A673 (cell line): ENCODE results near the gene CBR3. TPM values are rescaled to one million over a fixed set of nuclear protein-coding genes. Genes with fewer than 3 reads are reported as not detected.

Source experiments
- BruUV-seq: library from RNA; stranded (reverse); fragments of 400-500 nt; replicated peaks from 2 replicates; lab custom pipeline; 2021; lab: Mats Ljungman, UMichigan
- CTCF ChIA-PET: fragments of 300-600 bp; sonication (Branson Sonifier 250); formaldehyde crosslinking; loops from one replicate; lab custom pipeline; 2022; ENCODE audit warnings: antibody characterized with exemption; lab: Charles Lee
- POLR2A ChIA-PET: fragments of 300-600 bp; sonication (Branson Sonifier 250); formaldehyde crosslinking; loops from one replicate; lab custom pipeline; 2022; ENCODE audit warnings: antibody characterized with exemption; ENCODE audit not compliant: low non-redundant PET; lab: Charles Lee
- DNase-seq: peaks from one replicate; pipeline ENCODE4 v3.0.0-alpha.2; 2015; ENCODE audit warnings: low spot score
- H3K27ac ChIP-seq: fragments of 200-600 bp; sonication (generic); 2 replicates; pipeline ENCODE4 v1.5.1; 2016; ENCODE audit warnings: mixed run types, low read depth, mild to moderate bottlenecking, mixed read lengths, antibody characterized with exemption, low read length; ENCODE audit not compliant: poor library complexity, severe bottlenecking
- H3K27me3 ChIP-seq: fragments of 200-600 bp; sonication (generic); replicated peaks from 2 replicates; pipeline ENCODE4 v1.6.1; 2017; ENCODE audit warnings: mixed run types, low read depth, mild to moderate bottlenecking, mixed read lengths, antibody characterized with exemption, low read length; ENCODE audit not compliant: insufficient read depth, poor library complexity
- H3K36me3 ChIP-seq: fragments of 200-600 bp; sonication (generic); 2 replicates; pipeline ENCODE4 v1.6.1; 2016; ENCODE audit warnings: mixed run types, mild to moderate bottlenecking, mixed read lengths, antibody characterized with exemption, low read length; ENCODE audit not compliant: insufficient read depth, poor library complexity, severe bottlenecking
- H3K4me1 ChIP-seq: fragments of 200-600 bp; sonication (generic); 2 replicates; pipeline ENCODE4 v1.6.1; 2017; ENCODE audit warnings: mixed run types, mild to moderate bottlenecking, mixed read lengths, antibody characterized with exemption, low read length; ENCODE audit not compliant: insufficient read depth, poor library complexity, severe bottlenecking
- H3K4me3 ChIP-seq: fragments of 200-600 bp; sonication (generic); 2 replicates; pipeline ENCODE4 v1.5.1; 2016; ENCODE audit warnings: low read depth, mixed run types, mild to moderate bottlenecking, mixed read lengths, low read length; ENCODE audit not compliant: poor library complexity, severe bottlenecking
- H3K9me3 ChIP-seq: fragments of 200-600 bp; sonication (generic); 2 replicates; pipeline ENCODE4 v1.6.1; 2016; ENCODE audit warnings: mixed run types, low read depth, mild to moderate bottlenecking, mixed read lengths, antibody characterized with exemption, low read length; ENCODE audit not compliant: poor library complexity, severe bottlenecking
- EZH2 ChIP-seq: fragments of 200-600 bp; sonication (generic); IDR thresholded peaks from 2 replicates; pipeline ENCODE4 v1.6.1; 2017; ENCODE audit warnings: borderline replicate concordance, low read depth, mild to moderate bottlenecking, mixed read lengths, antibody characterized with exemption, low read length; ENCODE audit not compliant: poor library complexity, severe bottlenecking
- intact Hi-C: fragments of 100-400 bp; cut with micrococcal nuclease; formaldehyde crosslinking; loops from one replicate; pipeline ENCODE4 v1.10.0; 2022; ENCODE audit not compliant: unreplicated experiment
- total RNA-seq: library from RNA; stranded (reverse); gene quantifications from 2 replicates; pipeline ENCODE4 v1.2.3, GENCODE V29; 2021
- TF ChIP-seq, protein P1 (sequence below): fragments of 300-800, 200-600 bp; sonication (generic); conservative IDR thresholded peaks from 2 replicates; pipeline ENCODE4 v1.5.1; 2017; ENCODE audit warnings: low read depth, mild to moderate bottlenecking, antibody characterized with exemption, low read length, moderate library complexity, mixed read lengths

Gene CBR3
- total RNA-seq, 1 experiment from 2014 or later = 12.3 TPM

DNA sequence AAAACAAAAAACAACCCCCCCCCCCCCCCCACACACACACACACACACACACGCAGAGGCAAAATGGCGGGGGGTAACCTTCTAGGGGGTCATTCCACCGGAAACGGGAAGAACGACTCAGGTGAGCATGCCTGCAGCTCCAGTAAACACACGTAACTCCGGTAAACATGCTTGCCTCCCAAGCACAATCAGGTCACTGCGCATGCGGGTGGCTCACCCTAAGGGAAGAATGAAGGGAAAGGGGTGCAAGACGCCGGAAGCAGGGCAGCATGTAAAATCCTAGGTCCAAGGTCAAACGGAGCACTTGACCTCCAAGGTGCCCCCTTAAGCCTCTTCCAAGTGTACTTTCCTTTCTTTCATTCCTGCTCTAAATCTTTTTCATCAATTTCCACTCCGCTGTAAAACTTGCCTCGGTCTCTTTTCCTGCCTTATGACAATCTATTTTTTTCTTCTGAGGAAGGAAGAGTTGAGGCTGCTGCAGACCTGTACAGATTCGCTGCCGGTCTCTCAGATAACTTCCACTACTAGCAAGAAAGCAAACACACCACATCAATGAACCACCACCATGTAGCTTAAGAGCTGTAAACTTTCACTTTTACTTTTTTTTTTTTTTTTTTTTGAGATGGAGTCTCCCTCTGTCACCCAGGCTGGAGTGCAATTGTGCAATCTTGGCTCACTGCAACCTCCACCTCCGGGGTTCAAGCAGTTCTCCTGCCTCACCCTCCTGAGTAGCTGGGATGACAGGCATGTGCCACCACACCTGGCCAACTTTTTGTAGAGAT lies 21.0 kb upstream of the CBR3 start:
- BruUV-seq = no TSS peak
- no peak for TF ChIP-seq EZH2
- TF ChIP-seq, protein P1, sequence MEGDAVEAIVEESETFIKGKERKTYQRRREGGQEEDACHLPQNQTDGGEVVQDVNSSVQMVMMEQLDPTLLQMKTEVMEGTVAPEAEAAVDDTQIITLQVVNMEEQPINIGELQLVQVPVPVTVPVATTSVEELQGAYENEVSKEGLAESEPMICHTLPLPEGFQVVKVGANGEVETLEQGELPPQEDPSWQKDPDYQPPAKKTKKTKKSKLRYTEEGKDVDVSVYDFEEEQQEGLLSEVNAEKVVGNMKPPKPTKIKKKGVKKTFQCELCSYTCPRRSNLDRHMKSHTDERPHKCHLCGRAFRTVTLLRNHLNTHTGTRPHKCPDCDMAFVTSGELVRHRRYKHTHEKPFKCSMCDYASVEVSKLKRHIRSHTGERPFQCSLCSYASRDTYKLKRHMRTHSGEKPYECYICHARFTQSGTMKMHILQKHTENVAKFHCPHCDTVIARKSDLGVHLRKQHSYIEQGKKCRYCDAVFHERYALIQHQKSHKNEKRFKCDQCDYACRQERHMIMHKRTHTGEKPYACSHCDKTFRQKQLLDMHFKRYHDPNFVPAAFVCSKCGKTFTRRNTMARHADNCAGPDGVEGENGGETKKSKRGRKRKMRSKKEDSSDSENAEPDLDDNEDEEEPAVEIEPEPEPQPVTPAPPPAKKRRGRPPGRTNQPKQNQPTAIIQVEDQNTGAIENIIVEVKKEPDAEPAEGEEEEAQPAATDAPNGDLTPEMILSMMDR = no peak
- DNase-seq = no peak
- ChIA-PET CTCF (interaction anchor here (0.6 to 1.0 kb wide), 3 partner anchors 9 to 170 kb away, joined by 3 to 9 read pairs (median 5); no protein-coding TSS in a partner anchor), POLR2A (interaction anchor here (0.6 kb wide), 1 partner anchor 405 kb away, joined by 4 read pairs; no protein-coding TSS in a partner anchor)
- Histone ChIP-seq H3K4me3 (no peak overlapping the region), H3K27me3 (no peaks in the 10 kb centered on the region), H3K4me1 (peaks cover 3% of the 10 kb centered on the region), H3K27ac (peak overlapping the region; percentile 5), H3K36me3 (no peaks in the 10 kb centered on the region), H3K9me3 (no peaks in the 10 kb centered on the region)
- intact Hi-C loops = loop anchor here (5.0 kb wide), 2 partner anchors 67 to 87 kb away; no protein-coding TSS in a partner anchor

DNA sequence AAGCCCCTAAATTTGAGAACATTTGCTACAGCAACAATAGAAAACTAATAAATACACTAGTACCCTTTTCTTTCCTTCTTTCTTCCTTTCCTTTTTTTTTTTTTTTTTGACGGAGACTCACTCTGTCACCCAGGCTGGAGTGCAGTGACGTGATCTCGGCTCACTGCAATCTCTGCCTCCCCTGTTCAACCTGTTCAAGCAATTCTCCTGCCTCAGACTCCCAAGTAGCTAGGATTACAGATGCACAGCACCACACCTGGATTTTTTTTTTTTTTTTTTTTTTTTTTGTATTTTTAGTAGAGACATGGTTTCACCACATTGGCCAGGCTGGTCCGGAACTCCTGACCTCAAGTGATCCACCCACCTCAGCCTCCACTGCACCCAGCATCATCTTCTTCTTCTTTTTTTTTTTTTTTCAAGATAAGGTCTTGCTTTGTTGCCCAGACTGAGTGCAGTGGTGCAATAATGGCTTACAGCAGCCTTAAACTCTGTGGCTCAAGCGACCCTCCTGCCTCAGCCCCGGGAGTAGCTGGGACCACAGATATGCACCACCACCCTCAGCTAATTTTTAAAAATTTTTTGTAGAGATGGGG lies 19.6 kb upstream of the CBR3 start:
- POLR2A ChIA-PET = no interaction called here

DNA sequence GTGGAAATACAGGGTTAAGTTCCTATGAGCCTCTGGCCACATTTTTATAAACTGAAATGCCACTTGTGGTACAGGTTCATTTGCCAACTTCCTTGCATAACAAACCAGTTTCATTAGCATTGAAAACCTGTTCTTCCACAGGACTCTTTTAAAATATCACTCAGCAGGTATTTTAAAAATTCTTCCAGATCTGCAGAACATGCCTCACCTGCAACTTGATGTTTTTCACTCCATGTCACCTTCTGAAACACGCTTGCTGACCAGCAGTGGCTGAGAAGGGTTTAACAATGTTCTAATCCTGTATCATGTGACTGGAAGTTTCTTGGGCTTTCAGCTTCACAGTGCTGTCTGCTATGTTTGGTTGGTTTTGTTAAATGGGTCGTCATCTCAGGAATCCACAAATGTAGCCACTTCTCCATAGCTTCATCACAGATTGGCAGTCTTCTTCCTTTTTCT lies 17.6 kb upstream of the CBR3 start:
- intact Hi-C loops = no loop called here

More for the DNA sequence above, 19.6 kb upstream of the CBR3 start:
- Histone ChIP-seq H3K4me3 (no peak overlapping the region), H3K27me3 (no peaks in the 10 kb centered on the region), H3K27ac (no peak overlapping the region), H3K36me3 (no peaks in the 10 kb centered on the region), H3K4me1 (peaks cover 3% of the 10 kb centered on the region), H3K9me3 (no peaks in the 10 kb centered on the region)
- DNase-seq = no peak
- intact Hi-C loops = no loop called here
- BruUV-seq = no TSS peak
- CTCF ChIA-PET = no interaction called here
- TF ChIP-seq EZH2 = no peak
- TF ChIP-seq, protein P1 = no peak

More for the DNA sequence above, 17.6 kb upstream of the CBR3 start:
- CTCF ChIA-PET = interaction anchor here (0.6 kb wide), 1 partner anchor 129 kb away, joined by 9 read pairs; no protein-coding TSS in a partner anchor
- POLR2A ChIA-PET = interaction anchor here (0.6 kb wide), 1 partner anchor 19 kb away, joined by 9 read pairs; no protein-coding TSS in a partner anchor
- Histone ChIP-seq H3K9me3 (no peaks in the 10 kb centered on the region), H3K27ac (no peak overlapping the region), H3K27me3 (no peaks in the 10 kb centered on the region), H3K36me3 (no peaks in the 10 kb centered on the region), H3K4me3 (no peak overlapping the region), H3K4me1 (peaks cover 3% of the 10 kb centered on the region)
- no TSS peak for BruUV-seq
- TF ChIP-seq, protein P1 = no peak
- no peak for TF ChIP-seq EZH2
- DNase-seq = no peak
